Frontal cortex (tissue), 4 donors: ENCODE results near the gene SPEG. TPM values are rescaled to one million over a fixed set of nuclear protein-coding genes. Genes with fewer than 3 reads are reported as not detected.

Source experiments
- DNase-seq, 2 donors: peaks; one replicate each; pipeline ENCODE4 v3.0.0; 2012; ENCODE audit warnings: low spot score in 2 of 2
- FAIRE-seq: peaks from 2 replicates; lab custom pipeline; 2012; peaks lifted over from hg19 to GRCh38; lab: Jason Lieb, UNC
- total RNA-seq: library from RNA; depleted of rRNA; stranded (reverse); fragments of >200 nt; gene quantifications from one replicate; pipeline ENCODE4 v1.2.3, GENCODE V29; 2014
- donor health status: control.
- donor health status: control.
- donor health status: control.

Gene SPEG
- total RNA-seq, 1 donor from 2014 or later = 13.0 TPM

GRCh38 chr2:219453671-219454590 is 19.3 kb downstream of the SPEG start:
- FAIRE-seq (no peak), DNase-seq (no peak)

GRCh38 chr2:219455581-219455980 is 20.9 kb downstream of the SPEG start:
- no peak for DNase-seq
- no peak for FAIRE-seq

- DNase-seq (no peak), FAIRE-seq (no peak)
Observed at GRCh38 chr2:219457784-219458369, 23.2 kb downstream of the SPEG start.

- DNase-seq (no peak), FAIRE-seq (no peak)
Observed at GRCh38 chr2:219458996-219459395, 24.4 kb downstream of the SPEG start.

GRCh38 chr2:219459460-219460311 is 25.0 kb downstream of the SPEG start:
- DNase-seq (peak; percentile 67 to 76), FAIRE-seq (no peak)

GRCh38 chr2:219460424-219460926 is 25.8 kb downstream of the SPEG start:
- no peak for FAIRE-seq
- no peak for DNase-seq

- DNase-seq (no peak), FAIRE-seq (no peak)
Observed at GRCh38 chr2:219461047-219461514, 26.4 kb downstream of the SPEG start.

- FAIRE-seq (no peak), DNase-seq (no peak)
Observed at GRCh38 chr2:219461669-219462068, 27.0 kb downstream of the SPEG start.

GRCh38 chr2:219462349-219462748 is 27.7 kb downstream of the SPEG start:
- DNase-seq (no peak), FAIRE-seq (no peak)

GRCh38 chr2:219464286-219465032 is 29.8 kb downstream of the SPEG start:
- DNase-seq = no peak

GRCh38 chr2:219465659-219466561 is 31.3 kb downstream of the SPEG start:
- DNase-seq (no peak), FAIRE-seq (no peak)

More at GRCh38 chr2:219464286-219465032, 29.8 kb downstream of the SPEG start:
- FAIRE-seq = no peak

- FAIRE-seq (no peak), DNase-seq (no peak)
Observed at GRCh38 chr2:219466816-219467735, 32.4 kb downstream of the SPEG start.

- FAIRE-seq (no peak), DNase-seq (no peak)
Observed at GRCh38 chr2:219467736-219468075, 33.1 kb downstream of the SPEG start.

- FAIRE-seq = no peak
- no peak for DNase-seq
Observed at GRCh38 chr2:219468410-219469185, 34.0 kb downstream of the SPEG start.

GRCh38 chr2:219469186-219469724 is 34.6 kb downstream of the SPEG start:
- DNase-seq = no peak
- FAIRE-seq = no peak

- no peak for DNase-seq
- no peak for FAIRE-seq
Observed at GRCh38 chr2:219470429-219470828, 35.8 kb downstream of the SPEG start.
